ENCODE data around the gene PLA2G4E. TPM values are rescaled to one million over a fixed set of nuclear protein-coding genes. Genes with fewer than 3 reads are reported as not detected.

The PLA2G4E gene
- total RNA-seq, 4 donors from 2014 or later: not detected

DNA sequence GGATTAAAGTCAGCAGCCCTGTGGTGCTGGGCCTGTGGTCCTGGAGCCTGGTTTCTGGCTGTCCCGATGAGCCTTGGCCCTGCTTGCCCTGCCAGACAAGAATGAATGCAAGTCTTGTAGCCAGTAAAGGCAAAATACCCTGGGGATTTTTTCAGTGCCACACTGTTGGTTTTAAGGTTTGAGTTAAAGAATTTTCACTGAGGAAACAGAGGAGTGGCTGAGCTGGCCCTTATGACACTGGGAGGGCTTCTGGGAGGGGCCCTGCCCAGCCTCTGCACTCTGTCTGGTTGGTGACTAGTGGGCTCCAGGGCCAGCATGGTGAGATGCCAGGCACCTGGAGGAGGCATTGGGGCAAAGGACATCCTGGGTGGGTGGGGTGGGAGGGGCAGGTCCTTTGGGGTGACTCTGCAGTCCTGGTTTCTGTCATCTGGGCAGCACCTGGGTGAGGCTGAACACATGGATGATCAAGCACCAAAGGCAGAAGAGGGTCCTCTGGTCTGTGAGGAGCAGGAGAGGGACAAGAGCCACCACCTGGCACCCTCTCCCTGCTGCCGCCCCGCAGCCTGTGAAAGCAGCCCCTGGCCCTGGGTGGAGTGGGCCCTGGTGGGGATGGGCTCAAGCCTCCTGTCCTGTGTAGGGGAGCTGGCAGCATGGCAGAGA is 12.5 kb upstream of the PLA2G4E start:
- no peak for DNase-seq
- Histone ChIP-seq H3K36me3 (no peaks in the 10 kb centered on the region), H3K27me3 (no peaks in the 10 kb centered on the region), H3K9me3 (no peaks in the 10 kb centered on the region), H3K27ac (peak overlapping the region in 1 of 3 donors; percentile 38), H3K4me1 (peaks cover 7 to 19% of the 10 kb centered on the region in 2 donors), H3K4me3 (replicated peaks in 1 of 3) (no peak overlapping the region)
- TF ChIP-seq, protein P1, sequence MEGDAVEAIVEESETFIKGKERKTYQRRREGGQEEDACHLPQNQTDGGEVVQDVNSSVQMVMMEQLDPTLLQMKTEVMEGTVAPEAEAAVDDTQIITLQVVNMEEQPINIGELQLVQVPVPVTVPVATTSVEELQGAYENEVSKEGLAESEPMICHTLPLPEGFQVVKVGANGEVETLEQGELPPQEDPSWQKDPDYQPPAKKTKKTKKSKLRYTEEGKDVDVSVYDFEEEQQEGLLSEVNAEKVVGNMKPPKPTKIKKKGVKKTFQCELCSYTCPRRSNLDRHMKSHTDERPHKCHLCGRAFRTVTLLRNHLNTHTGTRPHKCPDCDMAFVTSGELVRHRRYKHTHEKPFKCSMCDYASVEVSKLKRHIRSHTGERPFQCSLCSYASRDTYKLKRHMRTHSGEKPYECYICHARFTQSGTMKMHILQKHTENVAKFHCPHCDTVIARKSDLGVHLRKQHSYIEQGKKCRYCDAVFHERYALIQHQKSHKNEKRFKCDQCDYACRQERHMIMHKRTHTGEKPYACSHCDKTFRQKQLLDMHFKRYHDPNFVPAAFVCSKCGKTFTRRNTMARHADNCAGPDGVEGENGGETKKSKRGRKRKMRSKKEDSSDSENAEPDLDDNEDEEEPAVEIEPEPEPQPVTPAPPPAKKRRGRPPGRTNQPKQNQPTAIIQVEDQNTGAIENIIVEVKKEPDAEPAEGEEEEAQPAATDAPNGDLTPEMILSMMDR (IDR thresholded peaks at IDR 0.05): no peak
- no peak for TF ChIP-seq POLR2A (IDR thresholded peaks at IDR 0.05)
- intact Hi-C loops (cut with DNase I): no loop called here
- WGBS, 2 donors: 76 to 83% methylated on average over 3 of the region's 3 CpGs

DNA sequence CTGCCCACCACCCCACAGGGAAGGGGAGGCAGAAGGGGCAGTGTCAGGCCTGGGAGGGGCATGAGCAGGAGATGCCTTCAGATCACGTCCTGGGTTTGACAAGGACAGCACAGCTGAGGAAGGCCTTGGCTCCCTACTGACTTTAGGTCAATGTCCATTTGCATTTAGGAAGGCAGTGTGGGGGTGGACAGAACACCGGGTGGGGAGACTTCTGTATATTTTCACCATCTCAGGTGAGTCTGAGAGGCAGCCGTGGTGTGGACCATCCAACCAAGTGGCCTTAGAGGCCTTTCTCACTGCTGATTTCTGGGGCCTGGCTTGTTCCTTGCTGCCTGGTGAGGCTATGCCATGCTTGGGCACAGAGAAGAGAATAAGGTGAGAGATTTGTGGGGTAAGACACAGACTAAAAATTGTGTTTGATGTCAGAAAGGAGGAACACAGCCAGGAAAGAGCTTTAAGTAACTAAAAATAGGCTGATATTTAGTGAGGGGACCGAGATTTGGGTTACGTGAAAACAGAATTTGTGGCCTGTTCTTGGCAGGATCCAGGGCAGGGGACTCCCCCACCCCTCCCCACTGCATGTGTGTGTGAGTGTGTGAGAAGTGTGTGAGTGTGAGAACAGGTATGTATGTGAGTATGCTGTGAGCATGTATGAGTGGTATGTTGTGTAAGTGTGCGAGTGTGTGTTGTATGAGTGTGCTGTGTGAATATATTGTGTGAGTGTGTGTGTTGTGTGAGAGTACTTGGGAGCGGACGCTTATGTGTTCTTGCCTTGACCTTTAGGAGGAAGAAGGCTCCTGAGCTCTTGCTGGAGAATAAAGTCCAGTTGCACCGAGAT is 11.8 kb upstream of the PLA2G4E start:
- no peaks in the 10 kb centered on the region for H3K9me3 ChIP-seq
- DNase-seq: no peak
- no peaks in the 10 kb centered on the region for H3K27me3 ChIP-seq
- 87 to 91% methylated on average over 9 of the region's 9 CpGs for WGBS, 2 donors
- H3K27ac ChIP-seq: peak overlapping the region in 1 of 3 donors; percentile 38
- H3K4me1 ChIP-seq: peaks cover 1 to 14% of the 10 kb centered on the region in 2 donors
- intact Hi-C loops (cut with DNase I): no loop called here
- no peak overlapping the region for H3K4me3 ChIP-seq (replicated peaks in 1 of 3)
- TF ChIP-seq, protein P1 (IDR thresholded peaks at IDR 0.05): no peak
- TF ChIP-seq POLR2A (IDR thresholded peaks at IDR 0.05): no peak
- no peaks in the 10 kb centered on the region for H3K36me3 ChIP-seq

DNA sequence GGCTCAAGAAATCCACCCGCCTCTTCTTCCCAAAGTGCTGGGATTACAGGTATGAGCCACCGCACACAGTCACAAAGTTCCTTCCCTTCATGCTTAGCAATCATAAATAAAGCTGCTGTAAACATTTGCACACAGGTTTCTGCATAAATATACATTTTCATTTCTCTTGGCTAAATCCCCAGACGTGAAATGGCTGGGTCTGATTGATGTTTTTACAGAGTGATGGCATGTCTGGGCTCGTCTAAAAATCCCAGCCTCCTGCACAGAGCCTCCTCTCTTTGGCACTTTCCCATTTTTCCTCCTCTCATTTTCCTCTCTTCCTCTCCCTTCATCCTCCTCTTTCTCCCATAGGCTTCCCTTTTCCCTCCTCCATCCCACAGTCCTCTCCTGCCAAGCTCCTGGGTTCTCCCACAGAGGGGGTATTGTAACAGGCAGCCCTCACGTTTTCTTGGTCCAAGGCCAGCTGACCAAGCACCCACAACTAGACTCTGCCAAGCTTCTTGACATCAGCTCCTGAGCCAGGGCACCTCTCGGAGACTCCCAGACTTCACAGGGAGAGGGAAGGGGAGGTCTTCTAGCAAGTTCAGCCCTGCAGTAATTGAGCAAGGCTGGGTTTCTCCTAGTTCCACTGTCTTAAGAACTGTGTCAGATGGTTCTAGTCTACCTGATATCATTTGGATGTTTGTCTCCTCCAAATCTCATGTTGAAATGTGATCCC is 10.5 kb upstream of the PLA2G4E start:
- Histone ChIP-seq H3K4me1 (peaks cover 0 to 14% of the 10 kb centered on the region in 2 donors), H3K9me3 (no peaks in the 10 kb centered on the region), H3K36me3 (no peaks in the 10 kb centered on the region), H3K27ac (no peak overlapping the region), H3K27me3 (no peaks in the 10 kb centered on the region), H3K4me3 (replicated peaks in 1 of 3) (no peak overlapping the region)
- TF ChIP-seq, protein P1 (IDR thresholded peaks at IDR 0.05): no peak
- TF ChIP-seq POLR2A (IDR thresholded peaks at IDR 0.05): no peak
- DNase-seq: peak; percentile 59 to 72
- intact Hi-C loops (cut with DNase I): no loop called here
- 47 to 56% methylated on average over 6 of the region's 6 CpGs for WGBS, 2 donors

DNA sequence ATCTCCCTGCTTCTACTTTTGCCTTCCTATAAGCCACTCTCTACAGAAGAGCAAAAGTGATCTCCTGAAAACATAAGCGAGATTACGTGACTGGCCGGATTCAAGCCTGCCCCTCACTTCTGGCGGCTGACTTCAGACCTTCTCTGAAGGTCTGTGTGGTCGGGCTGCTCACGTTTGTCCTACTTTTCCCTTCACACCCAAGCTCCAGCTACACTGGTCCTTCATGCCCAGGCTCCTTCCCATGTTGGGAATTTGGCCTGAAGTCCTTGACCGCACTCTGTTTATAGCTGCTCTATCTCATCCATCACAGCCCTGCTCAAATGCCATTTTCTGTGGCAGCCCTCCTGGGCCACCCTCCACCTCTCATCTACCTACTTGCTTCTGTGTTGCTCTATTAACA is 6.7 kb upstream of the PLA2G4E start:
- Histone ChIP-seq H3K4me1 (peaks cover 0 to 12% of the 10 kb centered on the region in 2 donors), H3K27me3 (no peaks in the 10 kb centered on the region), H3K36me3 (no peaks in the 10 kb centered on the region), H3K27ac (no peak overlapping the region), H3K9me3 (no peaks in the 10 kb centered on the region), H3K4me3 (replicated peaks in 1 of 3) (no peak overlapping the region)
- TF ChIP-seq POLR2A (IDR thresholded peaks at IDR 0.05): no peak
- TF ChIP-seq, protein P1 (IDR thresholded peaks at IDR 0.05): no peak
- intact Hi-C loops (cut with DNase I): no loop called here
- no peak for DNase-seq
- WGBS, 2 donors: 85 to 95% methylated on average over 7 of the region's 7 CpGs
